ENCODE measurements around the gene CRYBA1. TPM values are rescaled to one million over a fixed set of nuclear protein-coding genes. Genes with fewer than 3 reads are reported as not detected.
"Not testable (repeated sequence)": the region's sequence is repeated elsewhere in the genome, so short reads cannot be mapped to it uniquely, and the experiment has no call there.

Gene CRYBA1
- total RNA-seq, 4 donors from 2014 or later = not detected

DNA sequence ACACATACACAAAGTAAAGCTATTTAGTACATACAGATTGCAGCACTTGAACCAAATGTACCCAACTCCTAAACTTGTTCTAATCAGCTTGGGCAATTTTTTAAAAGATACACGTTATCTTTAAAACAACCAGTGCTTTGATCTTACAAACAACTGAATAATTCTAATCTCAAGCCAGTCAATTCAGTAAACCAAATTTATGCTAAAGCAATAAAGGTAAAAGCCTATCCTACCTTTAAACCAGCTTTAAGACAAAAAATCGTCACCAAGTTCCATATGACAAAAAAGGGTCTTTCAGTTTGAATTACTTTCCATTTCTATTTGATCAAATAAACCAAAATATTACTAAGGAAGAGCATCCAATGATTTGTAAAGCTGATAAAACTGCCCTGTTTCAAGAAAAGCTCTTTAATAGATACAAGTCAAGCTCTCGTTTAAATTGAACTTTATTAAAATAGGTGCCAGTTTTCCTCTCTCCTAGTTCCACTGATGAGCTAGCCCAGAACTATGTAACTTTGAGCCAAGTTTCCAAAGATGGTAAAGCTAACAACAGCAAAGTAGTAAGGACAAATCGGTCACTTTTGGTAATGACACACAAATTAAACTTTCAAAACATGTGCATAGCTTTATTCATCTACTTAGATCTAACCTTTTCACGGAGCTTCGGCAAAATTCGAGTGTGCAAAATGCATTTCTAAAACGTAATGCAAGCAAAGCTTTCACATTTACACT is 10.2 kb downstream of the CRYBA1 start:
- no peak overlapping the region for H3K4me3 ChIP-seq (ENCODE audit: low read depth, poor library complexity, severe bottlenecking)
- WGBS, 2 donors = 46 to 47% methylated on average over 8 of the region's 8 CpGs
- DNase-seq (ENCODE audit: low spot score in 2 of 2) = no peak
- no peak for TF ChIP-seq POLR2A (IDR thresholded peaks at IDR 0.05)
- TF ChIP-seq, protein P1, sequence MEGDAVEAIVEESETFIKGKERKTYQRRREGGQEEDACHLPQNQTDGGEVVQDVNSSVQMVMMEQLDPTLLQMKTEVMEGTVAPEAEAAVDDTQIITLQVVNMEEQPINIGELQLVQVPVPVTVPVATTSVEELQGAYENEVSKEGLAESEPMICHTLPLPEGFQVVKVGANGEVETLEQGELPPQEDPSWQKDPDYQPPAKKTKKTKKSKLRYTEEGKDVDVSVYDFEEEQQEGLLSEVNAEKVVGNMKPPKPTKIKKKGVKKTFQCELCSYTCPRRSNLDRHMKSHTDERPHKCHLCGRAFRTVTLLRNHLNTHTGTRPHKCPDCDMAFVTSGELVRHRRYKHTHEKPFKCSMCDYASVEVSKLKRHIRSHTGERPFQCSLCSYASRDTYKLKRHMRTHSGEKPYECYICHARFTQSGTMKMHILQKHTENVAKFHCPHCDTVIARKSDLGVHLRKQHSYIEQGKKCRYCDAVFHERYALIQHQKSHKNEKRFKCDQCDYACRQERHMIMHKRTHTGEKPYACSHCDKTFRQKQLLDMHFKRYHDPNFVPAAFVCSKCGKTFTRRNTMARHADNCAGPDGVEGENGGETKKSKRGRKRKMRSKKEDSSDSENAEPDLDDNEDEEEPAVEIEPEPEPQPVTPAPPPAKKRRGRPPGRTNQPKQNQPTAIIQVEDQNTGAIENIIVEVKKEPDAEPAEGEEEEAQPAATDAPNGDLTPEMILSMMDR (IDR thresholded peaks at IDR 0.05) = no peak
- intact Hi-C loops (cut with DNase I; ENCODE audit: low total_unique reads) = no loop called here

- intact Hi-C loops (cut with DNase I; ENCODE audit: low total_unique reads) = no loop called here
- no peak for DNase-seq (ENCODE audit: low spot score in 2 of 2)
- WGBS, 2 donors = 64 to 74% methylated on average over 3 of the region's 3 CpGs
- TF ChIP-seq, protein P1 (IDR thresholded peaks at IDR 0.05) = no peak
- TF ChIP-seq POLR2A (IDR thresholded peaks at IDR 0.05) = no peak
- H3K4me3 ChIP-seq (ENCODE audit: low read depth, poor library complexity, severe bottlenecking) = no peak overlapping the region
Measured at GRCh38 chr17:29257756-29258155, 11.1 kb downstream of the CRYBA1 start.

DNA sequence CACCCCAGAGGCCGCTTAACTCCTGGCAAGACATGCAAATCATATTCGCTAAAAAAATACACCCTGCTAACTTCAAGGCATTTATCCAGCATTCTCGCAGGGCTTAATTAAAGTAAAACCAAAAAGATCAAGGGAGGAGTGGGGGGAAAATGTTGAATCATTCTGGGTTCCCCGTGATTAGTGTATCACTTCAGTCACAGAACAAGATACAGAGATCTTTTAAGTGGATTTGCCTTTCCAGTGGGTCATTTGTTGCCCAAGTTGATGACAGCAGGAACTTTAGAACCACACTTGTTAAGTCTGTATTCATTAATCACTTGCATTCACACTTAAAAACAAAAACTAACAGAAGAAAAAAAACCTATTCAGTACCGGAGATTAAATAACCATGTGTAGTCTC is 17.3 kb downstream of the CRYBA1 start:
- no peak overlapping the region for H3K4me3 ChIP-seq (ENCODE audit: low read depth, poor library complexity, severe bottlenecking)
- TF ChIP-seq, protein P1 (IDR thresholded peaks at IDR 0.05) = no peak
- no peak for TF ChIP-seq POLR2A (IDR thresholded peaks at IDR 0.05)
- intact Hi-C loops (cut with DNase I; ENCODE audit: low total_unique reads) = no loop called here
- DNase-seq (ENCODE audit: low spot score in 2 of 2) = no peak
- WGBS, 2 donors = 60 to 63% methylated on average over 5 of the region's 5 CpGs

DNA sequence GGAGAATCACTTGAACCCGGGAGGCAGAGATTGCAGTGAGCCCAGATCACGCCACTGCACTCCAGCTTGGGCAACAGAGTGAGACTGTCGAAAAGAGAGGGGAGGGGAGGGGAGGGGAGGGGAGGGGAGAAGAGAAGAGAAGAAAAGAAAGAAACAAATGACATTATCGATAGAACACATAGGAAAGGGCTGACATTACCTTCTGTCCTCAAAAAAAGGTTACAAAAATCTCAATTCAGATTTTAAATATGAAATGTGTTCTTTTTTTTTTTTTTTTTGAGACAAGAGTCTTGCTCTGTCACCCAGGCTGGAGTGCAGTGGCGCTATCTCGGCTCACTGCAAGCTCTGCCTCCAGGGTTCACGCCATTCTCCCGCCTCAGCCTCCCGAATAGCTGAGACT is 25.3 kb downstream of the CRYBA1 start:
- 91 to 95% methylated on average over 9 of the region's 9 CpGs for WGBS, 2 donors
- DNase-seq (ENCODE audit: low spot score in 2 of 2); intact Hi-C loops (cut with DNase I; ENCODE audit: low total_unique reads); H3K4me3 ChIP-seq (ENCODE audit: low read depth, poor library complexity, severe bottlenecking): not testable (repeated sequence)

- intact Hi-C loops (cut with DNase I; ENCODE audit: low total_unique reads) = no loop called here
- WGBS, 2 donors = 78 to 86% methylated on average over 1 of the region's 1 CpG
- no peak for TF ChIP-seq POLR2A (IDR thresholded peaks at IDR 0.05)
- TF ChIP-seq, protein P1 (IDR thresholded peaks at IDR 0.05) = no peak
- no peak for DNase-seq (ENCODE audit: low spot score in 2 of 2)
- H3K4me3 ChIP-seq (ENCODE audit: low read depth, poor library complexity, severe bottlenecking) = no peak overlapping the region
Measured at GRCh38 chr17:29273924-29274323, 27.3 kb downstream of the CRYBA1 start.

GRCh38 chr17:29278692-29279091 is 32.0 kb downstream of the CRYBA1 start:
- intact Hi-C loops (cut with DNase I; ENCODE audit: low total_unique reads) = no loop called here
- TF ChIP-seq, protein P1 (IDR thresholded peaks at IDR 0.05) = no peak
- TF ChIP-seq POLR2A (IDR thresholded peaks at IDR 0.05) = no peak
- DNase-seq (ENCODE audit: low spot score in 2 of 2) = no peak
- no peak overlapping the region for H3K4me3 ChIP-seq (ENCODE audit: low read depth, poor library complexity, severe bottlenecking)

Measured in lower leg skin (tissue), 4 donors.